Neural progenitor cell (in vitro differentiated cells): ENCODE data around the gene FAM20C. TPM values are rescaled to one million over a fixed set of nuclear protein-coding genes. Genes with fewer than 3 reads are reported as not detected.

Experiments
- DNase-seq: peaks from one replicate; pipeline ENCODE4 v3.0.0-alpha.2; 2016; ENCODE audit warnings: low spot score
- H2AFZ ChIP-seq: fragments of 200-600 bp; sonication (generic); replicated peaks from 2 replicates; pipeline ENCODE4 v1.6.1; 2016; ENCODE audit warnings: antibody characterized with exemption
- H3F3A ChIP-seq: fragments of 200-600 bp; sonication (generic); 2 replicates; pipeline ENCODE4 v1.6.1; 2016; ENCODE audit warnings: antibody characterized with exemption, low read depth
- H3K27ac ChIP-seq: fragments of 200-600 bp; sonication (generic); 2 replicates; pipeline ENCODE4 v1.5.1; 2016; ENCODE audit warnings: mild to moderate bottlenecking
- H3K27me3 ChIP-seq: fragments of 200-600 bp; sonication (generic); 2 replicates; pipeline ENCODE4 v1.6.1; 2016; ENCODE audit warnings: mild to moderate bottlenecking, moderate library complexity
- H3K36me3 ChIP-seq: fragments of 200-600 bp; sonication (generic); 2 replicates; pipeline ENCODE4 v1.5.1; 2016
- H3K4me1 ChIP-seq: fragments of 200-600 bp; sonication (generic); 2 replicates; pipeline ENCODE4 v1.6.1; 2016; ENCODE audit warnings: mixed run types
- H3K4me2 ChIP-seq: fragments of 200-600 bp; sonication (generic); 2 replicates; pipeline ENCODE4 v1.6.1; 2016
- H3K4me3 ChIP-seq: fragments of 200-600 bp; sonication (generic); 2 replicates; pipeline ENCODE4 v1.5.1; 2016
- H3K79me2 ChIP-seq: fragments of 200-600 bp; sonication (generic); 2 replicates; pipeline ENCODE4 v1.6.1; 2016; ENCODE audit warnings: low read depth
- H3K9ac ChIP-seq: fragments of 200-600 bp; sonication (generic); 2 replicates; pipeline ENCODE4 v1.6.1; 2016
- H3K9me3 ChIP-seq: fragments of 200-600 bp; sonication (generic); 2 replicates; pipeline ENCODE4 v1.5.1; 2016; ENCODE audit warnings: low read depth
- H4K20me1 ChIP-seq: fragments of 200-600 bp; sonication (generic); 2 replicates; pipeline ENCODE4 v1.6.1; 2016; ENCODE audit warnings: low read depth
- H3K27ac Mint-ChIP-seq: 3 replicates; pipeline ENCODE4 v1.8.0; 2021; ENCODE audit warnings: mixed read lengths
- H3K27me3 Mint-ChIP-seq: 2 replicates; pipeline ENCODE4 v1.8.0; 2022; ENCODE audit warnings: low read depth, mild to moderate bottlenecking, inconsistent platforms, moderate library complexity, mixed read lengths; ENCODE audit not compliant: insufficient read depth
- H3K36me3 Mint-ChIP-seq: 3 replicates; pipeline ENCODE4 v1.8.0; 2021; ENCODE audit warnings: mixed read lengths
- H3K4me1 Mint-ChIP-seq: 3 replicates; pipeline ENCODE4 v1.8.0; 2021; ENCODE audit warnings: mixed read lengths
- H3K4me3 Mint-ChIP-seq: 3 replicates; pipeline ENCODE4 v1.8.0; 2021; ENCODE audit warnings: mild to moderate bottlenecking, moderate library complexity, mixed read lengths
- H3K9me3 Mint-ChIP-seq: 3 replicates; pipeline ENCODE4 v1.8.0; 2020; ENCODE audit warnings: mixed read lengths
- CTCF ChIP-seq: fragments of 200-600 bp; sonication (generic); IDR thresholded peaks from 2 replicates; pipeline ENCODE4 v1.5.1; 2017; ENCODE audit warnings: antibody characterized with exemption, mild to moderate bottlenecking
- EZH2 ChIP-seq: fragments of 200-600 bp; sonication (generic); IDR thresholded peaks from 2 replicates; pipeline ENCODE4 v1.6.1; 2017; ENCODE audit warnings: antibody characterized with exemption, mild to moderate bottlenecking, moderate library complexity
- EZH2phosphoT487 ChIP-seq: fragments of 200-600 bp; sonication (generic); IDR thresholded peaks from 2 replicates; pipeline ENCODE4 v1.6.1; 2017; ENCODE audit warnings: antibody characterized with exemption
- total RNA-seq: library from RNA; depleted of rRNA; stranded (reverse); fragments of >200 nt; gene quantifications from 2 replicates; pipeline ENCODE4 v1.2.3, GENCODE V29; 2015; ENCODE audit warnings: low replicate concordance

FAM20C gene
- total RNA-seq, 1 donor from 2014 or later = 3.8 TPM

GRCh38 chr7:227926-228325, 35.6 kb downstream of the FAM20C start:
- peaks cover 12% of the 10 kb centered on the region for H3K4me1 Mint-ChIP-seq
- H3K4me3 ChIP-seq = no peak overlapping the region
- TF ChIP-seq EZH2 = no peak
- TF ChIP-seq CTCF = no peak
- TF ChIP-seq EZH2phosphoT487 = no peak

GRCh38 chr7:228610-229009, 36.2 kb downstream of the FAM20C start:
- Mint-ChIP-seq H3K36me3 (peaks cover 4% of the 10 kb centered on the region), H3K27me3 (peaks cover 6% of the 10 kb centered on the region), H3K4me3 (no peak overlapping the region), H3K4me1 (peaks cover 13% of the 10 kb centered on the region), H3K27ac (no peak overlapping the region), H3K9me3 (peaks cover 6% of the 10 kb centered on the region)
- Histone ChIP-seq H2AFZ (no peak overlapping the region), H3F3A (no peaks in the 10 kb centered on the region), H3K27ac (no peak overlapping the region), H4K20me1 (no peaks in the 10 kb centered on the region), H3K9me3 (no peaks in the 10 kb centered on the region), H3K4me3 (no peak overlapping the region), H3K79me2 (no peaks in the 10 kb centered on the region), H3K9ac (no peak overlapping the region), H3K36me3 (no peaks in the 10 kb centered on the region), H3K4me2 (no peak overlapping the region), H3K4me1 (no peaks in the 10 kb centered on the region), H3K27me3 (no peaks in the 10 kb centered on the region)
- no peak for DNase-seq
- TF ChIP-seq EZH2 (no peak), CTCF (no peak), EZH2phosphoT487 (no peak)

More at GRCh38 chr7:227926-228325, 35.6 kb downstream of the FAM20C start:
- Histone ChIP-seq H3K4me1 (no peaks in the 10 kb centered on the region), H3K9ac (no peak overlapping the region), H4K20me1 (no peaks in the 10 kb centered on the region), H3K4me2 (no peak overlapping the region), H3K27me3 (no peaks in the 10 kb centered on the region), H3K36me3 (no peaks in the 10 kb centered on the region), H3K27ac (no peak overlapping the region), H3K9me3 (no peaks in the 10 kb centered on the region), H3F3A (no peaks in the 10 kb centered on the region), H3K79me2 (no peaks in the 10 kb centered on the region), H2AFZ (no peak overlapping the region)
- DNase-seq = no peak
- Mint-ChIP-seq H3K27me3 (peaks cover 3% of the 10 kb centered on the region), H3K9me3 (peaks cover 6% of the 10 kb centered on the region), H3K36me3 (peaks cover 4% of the 10 kb centered on the region), H3K27ac (no peak overlapping the region), H3K4me3 (no peak overlapping the region)

- TF ChIP-seq CTCF = no peak
- TF ChIP-seq EZH2phosphoT487 = no peak
- no peak for TF ChIP-seq EZH2
- Histone ChIP-seq H4K20me1 (no peaks in the 10 kb centered on the region), H3K9me3 (no peaks in the 10 kb centered on the region), H3K4me1 (no peaks in the 10 kb centered on the region), H3K27me3 (no peaks in the 10 kb centered on the region), H3K4me3 (no peak overlapping the region), H3K4me2 (no peak overlapping the region), H3K79me2 (no peaks in the 10 kb centered on the region), H3K27ac (no peak overlapping the region), H3K9ac (no peak overlapping the region), H3K36me3 (no peaks in the 10 kb centered on the region), H2AFZ (no peak overlapping the region), H3F3A (no peaks in the 10 kb centered on the region)
- H3K27ac Mint-ChIP-seq = peak overlapping the region; percentile 72
- no peak for DNase-seq
- peaks cover 4% of the 10 kb centered on the region for H3K36me3 Mint-ChIP-seq
- H3K9me3 Mint-ChIP-seq = peaks cover 6% of the 10 kb centered on the region
- H3K4me1 Mint-ChIP-seq = peaks cover 13% of the 10 kb centered on the region
- peaks cover 6% of the 10 kb centered on the region for H3K27me3 Mint-ChIP-seq
- H3K4me3 Mint-ChIP-seq = no peak overlapping the region
These were observed 37.0 kb downstream of the FAM20C start for GRCh38 chr7:229184-229964.
